Right lobe of liver (tissue), 4 donors: Measurements from ENCODE around the gene SCIN.

Experiments used
- CTCF ChIP-seq, 4 donors: fragments of 200-600 bp in 3 of 4; fragments of 450-650 bp in 1 of 4; IDR thresholded peaks; one replicate each; pipeline versions ENCODE4 v1.5.1 to v1.8.0; 2016 to 2022; ENCODE audit warnings: antibody characterized with exemption in 4 of 4, mild to moderate bottlenecking in 2 of 4
- POLR2A ChIP-seq: fragments of 450-650 bp; IDR thresholded peaks from one replicate; pipeline ENCODE4 v1.6.1; 2017; ENCODE audit warnings: antibody characterized with exemption, mild to moderate bottlenecking
- donor health status: DM: no; HTN: no; CAD: no.
- donor health status: DM: no; HTN: no; CAD: no.
- donor health status: DM: no; HTN: yes; CAD: no.

DNA sequence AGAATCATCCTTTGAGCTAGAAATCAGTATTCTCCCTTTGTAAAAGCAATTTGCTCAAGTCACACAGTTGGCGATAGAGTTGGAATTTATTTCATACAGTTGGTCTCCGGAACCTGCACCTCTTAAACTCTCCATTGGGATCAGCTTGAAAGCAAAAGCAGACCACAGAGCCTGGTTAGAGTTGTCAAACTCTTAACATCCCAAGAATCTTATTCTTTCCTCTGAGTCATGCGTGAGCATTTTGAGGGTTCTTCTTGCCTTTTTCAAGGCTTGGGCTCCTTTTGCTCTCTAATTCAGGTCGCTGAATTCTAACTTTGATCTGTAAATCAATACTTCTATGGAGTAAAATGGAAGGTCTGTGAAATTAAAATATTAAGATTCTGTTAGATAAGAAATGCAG lies 19.6 kb upstream of the SCIN start:
- TF ChIP-seq CTCF (IDR thresholded peaks at IDR 0.05): no peak
- no peak for TF ChIP-seq POLR2A
